SU-DHL-6 (cell line): ENCODE results near the gene APEX1.

Source experiments
- H2AFZ ChIP-seq: fragments of 200-600 bp; sonication (generic); 2 replicates; pipeline ENCODE4 v1.6.1; 2014; ENCODE audit warnings: low read depth, mild to moderate bottlenecking, moderate library complexity, mixed read lengths, antibody characterized with exemption, low read length; ENCODE audit not compliant: severe bottlenecking
- H3F3A ChIP-seq: fragments of 200-600 bp; shearing (Covaris generic); 2 replicates; pipeline ENCODE4 v1.6.0; 2016; ENCODE audit warnings: antibody characterized with exemption, mild to moderate bottlenecking; ENCODE audit not compliant: insufficient read depth
- H3K27ac ChIP-seq: fragments of 200-600 bp; sonication (generic); 2 replicates; pipeline ENCODE4 v1.5.1; 2016; ENCODE audit warnings: low read depth, mild to moderate bottlenecking, low read length, moderate library complexity, mixed read lengths
- H3K27me3 ChIP-seq: fragments of 200-600 bp; sonication (generic), shearing (Covaris generic); 2 replicates; pipeline ENCODE4 v1.6.0; 2014; ENCODE audit warnings: mild to moderate bottlenecking, low read length
- H3K36me3 ChIP-seq: fragments of 200-600 bp; sonication (generic); 2 replicates; pipeline ENCODE4 v1.6.1; 2014; ENCODE audit warnings: mild to moderate bottlenecking, low read length, mixed read lengths
- H3K4me2 ChIP-seq: fragments of 300-600, 200-600 bp; shearing (Covaris generic), sonication (generic); 2 replicates; pipeline ENCODE4 v1.6.0; 2014; ENCODE audit warnings: low read length, low read depth, mild to moderate bottlenecking; ENCODE audit not compliant: poor library complexity, severe bottlenecking
- H3K4me3 ChIP-seq: fragments of 200-600 bp; sonication (generic); 2 replicates; pipeline ENCODE4 v1.5.1; 2014; ENCODE audit warnings: antibody characterized with exemption, low read length, mild to moderate bottlenecking, mixed read lengths; ENCODE audit not compliant: insufficient read depth, poor library complexity, severe bottlenecking
- H3K79me2 ChIP-seq: fragments of 200-600 bp; sonication (generic); 2 replicates; pipeline ENCODE4 v1.6.1; 2014; ENCODE audit warnings: mild to moderate bottlenecking, low read length, moderate library complexity; ENCODE audit not compliant: insufficient read depth
- H3K9ac ChIP-seq: fragments of 200-600 bp; sonication (generic); 2 replicates; pipeline ENCODE4 v1.7.0; 2014; ENCODE audit warnings: mild to moderate bottlenecking, low read length
- H3K9me2 ChIP-seq: fragments of 200-600 bp; sonication (generic); replicated peaks from 2 replicates; pipeline ENCODE4 v1.6.1; 2014; ENCODE audit warnings: low read length; ENCODE audit not compliant: insufficient read depth
- H3K9me3 ChIP-seq: fragments of 200-600 bp; sonication (generic); 2 replicates; pipeline ENCODE4 v1.6.1; 2014; ENCODE audit warnings: low read length, mixed read lengths; ENCODE audit not compliant: insufficient read depth
- H4K20me1 ChIP-seq: fragments of 200-600 bp; sonication (generic); 2 replicates; pipeline ENCODE4 v1.6.1; 2014; ENCODE audit warnings: low read depth, mild to moderate bottlenecking, antibody characterized with exemption, low read length, moderate library complexity, mixed read lengths
- CTCF ChIP-seq: fragments of 200-600 bp; sonication (generic); IDR thresholded peaks from one replicate; pipeline ENCODE4 v1.5.1; 2017; ENCODE audit warnings: antibody characterized with exemption, mild to moderate bottlenecking, low read length, moderate library complexity; ENCODE audit not compliant: insufficient read depth, poor library complexity, severe bottlenecking
- EZH2phosphoT487 ChIP-seq: fragments of 200-600 bp; sonication (generic), shearing (Covaris generic); conservative IDR thresholded peaks from 2 replicates; pipeline ENCODE4 v1.6.1; 2018; ENCODE audit warnings: mild to moderate bottlenecking, antibody characterized with exemption, low read length, moderate library complexity, mixed read lengths

Gene APEX1

DNA sequence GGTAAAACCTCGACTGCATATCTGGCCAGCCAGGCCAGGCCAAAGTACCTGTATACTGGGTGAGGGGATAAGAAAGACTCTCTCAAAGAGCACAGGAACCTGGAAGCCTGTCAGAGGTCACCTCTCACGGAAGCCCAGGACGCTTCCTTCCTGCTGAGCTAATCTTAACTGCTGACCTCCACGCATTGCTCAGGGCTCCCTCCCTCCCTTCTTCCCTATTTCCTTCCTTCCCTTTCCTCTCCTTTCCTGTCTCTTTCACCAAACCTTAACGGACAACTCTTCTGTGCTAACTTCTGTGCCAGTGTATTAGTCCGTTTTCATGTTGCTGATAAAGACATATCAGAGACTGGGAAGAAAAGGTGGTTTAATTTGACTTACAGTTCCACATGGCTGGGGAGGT, 35.5 kb downstream of the APEX1 start:
- Histone ChIP-seq H3K27me3 (no peaks in the 10 kb centered on the region; the same call in 1 of the 2 replicates), H4K20me1 (no peaks in the 10 kb centered on the region), H3K4me2 (no peak overlapping the region), H3K9me2 (no peaks in the 10 kb centered on the region), H3K27ac (no peak overlapping the region), H3K79me2 (no peaks in the 10 kb centered on the region), H3K36me3 (no peaks in the 10 kb centered on the region), H3K4me3 (no peak overlapping the region), H3K9ac (no peak overlapping the region), H3K9me3 (no peaks in the 10 kb centered on the region), H2AFZ (no peak overlapping the region), H3F3A (no peaks in the 10 kb centered on the region)
- TF ChIP-seq CTCF (no peak), EZH2phosphoT487 (no peak)

DNA sequence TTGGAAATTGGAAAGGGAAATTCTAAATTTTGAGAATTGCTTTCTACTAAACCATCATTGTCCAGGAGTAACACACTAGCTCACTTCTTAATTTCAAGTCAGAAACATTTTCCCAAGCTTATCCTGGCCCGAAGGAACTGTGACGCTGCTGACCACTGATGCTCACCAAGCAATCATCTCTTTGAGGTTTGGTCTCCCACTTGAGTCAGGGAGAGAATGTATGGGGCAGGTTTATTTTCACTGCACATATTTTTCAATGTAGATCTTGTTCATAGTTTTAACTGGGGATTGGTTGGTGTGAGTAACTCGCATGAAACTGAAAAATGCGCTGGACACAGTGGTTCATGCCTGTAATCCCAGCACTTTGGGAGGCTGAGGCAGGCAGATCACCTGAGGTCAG, 37.5 kb downstream of the APEX1 start:
- Histone ChIP-seq H3K36me3 (no peaks in the 10 kb centered on the region), H3K9me3 (no peaks in the 10 kb centered on the region), H3K79me2 (no peaks in the 10 kb centered on the region), H3K4me2 (no peak overlapping the region), H3K9ac (no peak overlapping the region), H4K20me1 (no peaks in the 10 kb centered on the region), H3K9me2 (no peaks in the 10 kb centered on the region), H3F3A (no peaks in the 10 kb centered on the region), H3K4me3 (no peak overlapping the region), H2AFZ (no peak overlapping the region), H3K27me3 (no peaks in the 10 kb centered on the region; the same call in 1 of the 2 replicates), H3K27ac (no peak overlapping the region)
- no peak for TF ChIP-seq CTCF
- no peak for TF ChIP-seq EZH2phosphoT487

GRCh38 chr14:20493634-20494033, 38.6 kb downstream of the APEX1 start:
- Histone ChIP-seq H3K4me2 (no peak overlapping the region), H3K36me3 (no peaks in the 10 kb centered on the region), H3K9ac (no peak overlapping the region), H3K27me3 (no peaks in the 10 kb centered on the region; the same call in 1 of the 2 replicates), H3K9me3 (no peaks in the 10 kb centered on the region), H3K79me2 (no peaks in the 10 kb centered on the region), H4K20me1 (no peaks in the 10 kb centered on the region), H3K9me2 (no peaks in the 10 kb centered on the region), H3F3A (no peaks in the 10 kb centered on the region), H2AFZ (no peak overlapping the region), H3K27ac (no peak overlapping the region), H3K4me3 (no peak overlapping the region)
- TF ChIP-seq EZH2phosphoT487 (no peak), CTCF (no peak)
